Measurements from ENCODE around the gene PCGF6. TPM values are rescaled to one million over a fixed set of nuclear protein-coding genes. Genes with fewer than 3 reads are reported as not detected.

PCGF6 gene
- total RNA-seq, 1 donor from 2014 or later, result 5.4 TPM

DNA sequence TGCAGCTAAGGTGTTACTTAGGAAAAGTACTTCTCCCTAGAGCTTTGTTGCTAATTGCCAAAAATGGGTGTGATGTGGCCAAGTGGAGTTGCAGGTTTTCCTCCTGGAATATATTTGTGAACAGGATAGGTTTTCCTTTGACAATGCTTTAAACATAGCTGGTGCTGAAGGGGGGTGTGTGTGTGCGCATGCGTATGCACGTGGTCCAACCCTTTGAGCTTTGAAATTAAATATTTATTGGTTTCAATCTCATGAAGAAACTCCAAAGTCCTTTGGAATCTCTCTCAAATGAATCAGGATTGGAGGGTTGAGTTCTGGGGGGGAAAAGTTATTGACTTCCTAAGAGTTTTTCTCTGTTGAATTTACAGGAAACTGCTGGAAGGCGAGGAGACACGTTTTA is 62.9 kb downstream of the PCGF6 start:
- no peaks in the 10 kb centered on the region for H3K4me1 ChIP-seq
- peaks cover 90% of the 10 kb centered on the region for H3K27me3 ChIP-seq (ENCODE audit: low read depth)
- TF ChIP-seq, protein P1, sequence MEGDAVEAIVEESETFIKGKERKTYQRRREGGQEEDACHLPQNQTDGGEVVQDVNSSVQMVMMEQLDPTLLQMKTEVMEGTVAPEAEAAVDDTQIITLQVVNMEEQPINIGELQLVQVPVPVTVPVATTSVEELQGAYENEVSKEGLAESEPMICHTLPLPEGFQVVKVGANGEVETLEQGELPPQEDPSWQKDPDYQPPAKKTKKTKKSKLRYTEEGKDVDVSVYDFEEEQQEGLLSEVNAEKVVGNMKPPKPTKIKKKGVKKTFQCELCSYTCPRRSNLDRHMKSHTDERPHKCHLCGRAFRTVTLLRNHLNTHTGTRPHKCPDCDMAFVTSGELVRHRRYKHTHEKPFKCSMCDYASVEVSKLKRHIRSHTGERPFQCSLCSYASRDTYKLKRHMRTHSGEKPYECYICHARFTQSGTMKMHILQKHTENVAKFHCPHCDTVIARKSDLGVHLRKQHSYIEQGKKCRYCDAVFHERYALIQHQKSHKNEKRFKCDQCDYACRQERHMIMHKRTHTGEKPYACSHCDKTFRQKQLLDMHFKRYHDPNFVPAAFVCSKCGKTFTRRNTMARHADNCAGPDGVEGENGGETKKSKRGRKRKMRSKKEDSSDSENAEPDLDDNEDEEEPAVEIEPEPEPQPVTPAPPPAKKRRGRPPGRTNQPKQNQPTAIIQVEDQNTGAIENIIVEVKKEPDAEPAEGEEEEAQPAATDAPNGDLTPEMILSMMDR (IDR thresholded peaks at IDR 0.05; ENCODE audit: borderline replicate concordance), result no peak
- intact Hi-C loops (cut with micrococcal nuclease), result no loop called here
- no peak overlapping the region for H3K4me3 ChIP-seq
- H3K27ac ChIP-seq (replicated peaks), result no peak overlapping the region
- no peaks in the 10 kb centered on the region for H3K9me3 ChIP-seq (replicated peaks)
- no peak for DNase-seq
- H3K36me3 ChIP-seq, result no peaks in the 10 kb centered on the region

DNA sequence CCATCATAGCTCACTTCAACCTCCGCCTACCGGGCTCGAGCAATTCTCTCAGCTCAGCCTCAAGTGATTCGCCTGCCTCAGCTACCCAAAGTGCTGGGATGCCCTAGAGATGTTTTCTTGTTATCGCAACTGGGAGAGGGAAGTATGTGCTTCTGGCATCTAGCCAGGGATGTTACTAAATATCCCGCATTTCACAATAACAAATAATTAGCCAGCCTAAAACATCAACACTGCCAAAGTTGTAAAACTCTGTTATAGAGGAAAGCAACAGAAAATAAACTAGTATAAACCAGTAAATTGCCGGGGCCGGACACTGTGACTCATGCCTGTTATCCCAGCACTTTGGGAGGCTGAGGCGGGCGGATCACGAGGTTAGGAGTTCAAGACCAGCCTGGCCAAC is 66.8 kb downstream of the PCGF6 start:
- H3K4me1 ChIP-seq, result no peaks in the 10 kb centered on the region
- H3K36me3 ChIP-seq, result no peaks in the 10 kb centered on the region
- H3K27ac ChIP-seq (replicated peaks), result no peak overlapping the region
- no peak overlapping the region for H3K4me3 ChIP-seq
- TF ChIP-seq, protein P1 (IDR thresholded peaks at IDR 0.05; ENCODE audit: borderline replicate concordance), result no peak
- intact Hi-C loops (cut with micrococcal nuclease), result no loop called here
- H3K9me3 ChIP-seq (replicated peaks), result no peaks in the 10 kb centered on the region
- no peak for DNase-seq
- H3K27me3 ChIP-seq (ENCODE audit: low read depth), result peaks cover 98% of the 10 kb centered on the region

DNA sequence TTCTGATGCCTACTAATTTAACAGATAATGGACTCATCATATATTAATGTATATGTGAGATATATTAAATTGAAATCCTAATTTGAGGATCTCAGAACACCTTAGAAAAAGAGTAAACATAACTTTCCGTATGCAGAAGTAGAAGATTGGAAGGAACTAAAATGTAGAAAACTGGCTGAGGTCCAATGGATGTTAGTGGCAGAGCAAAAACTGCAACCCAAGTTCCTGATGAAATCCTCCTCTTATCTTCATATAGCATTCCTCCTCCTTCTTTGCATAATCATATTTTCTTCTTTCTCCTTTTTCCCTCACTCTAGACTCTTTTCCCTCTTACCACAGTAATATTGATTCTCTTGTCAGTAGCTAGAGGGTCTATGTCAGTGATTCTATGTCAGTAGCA is 68.0 kb downstream of the PCGF6 start:
- TF ChIP-seq, protein P1 (IDR thresholded peaks at IDR 0.05; ENCODE audit: borderline replicate concordance), result no peak
- Histone ChIP-seq H3K4me1 (peaks cover under 1% of the 10 kb centered on the region), H3K36me3 (no peaks in the 10 kb centered on the region), H3K27me3 (ENCODE audit: low read depth) (peaks cover 98% of the 10 kb centered on the region), H3K9me3 (replicated peaks) (no peaks in the 10 kb centered on the region), H3K4me3 (no peak overlapping the region), H3K27ac (replicated peaks) (no peak overlapping the region)
- intact Hi-C loops (cut with micrococcal nuclease), result no loop called here
- no peak for DNase-seq

DNA sequence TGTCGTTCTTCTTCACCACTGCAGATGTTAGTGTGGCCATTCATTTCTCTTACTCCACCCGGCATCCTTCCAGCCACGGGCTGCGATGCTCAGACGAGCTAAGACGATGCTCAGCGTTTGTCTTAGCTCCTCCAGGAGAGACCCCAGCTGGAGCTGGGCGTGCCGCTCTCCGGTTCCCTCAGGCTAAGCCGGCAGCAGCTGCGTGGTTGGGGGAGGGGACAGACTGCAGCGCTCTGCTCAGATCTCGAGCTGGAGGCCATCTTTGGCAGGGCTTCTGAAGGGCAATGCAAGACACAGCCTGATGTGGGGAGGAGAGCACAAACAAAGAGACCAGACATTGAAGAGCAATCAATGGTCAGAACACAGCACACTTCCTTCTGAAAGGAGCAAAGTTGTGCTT is 69.2 kb downstream of the PCGF6 start:
- no peak for DNase-seq
- peaks cover 13% of the 10 kb centered on the region for H3K4me1 ChIP-seq
- intact Hi-C loops (cut with micrococcal nuclease), result no loop called here
- TF ChIP-seq, protein P1 (IDR thresholded peaks at IDR 0.05; ENCODE audit: borderline replicate concordance), result no peak
- H3K9me3 ChIP-seq (replicated peaks), result no peaks in the 10 kb centered on the region
- H3K4me3 ChIP-seq, result no peak overlapping the region
- H3K36me3 ChIP-seq, result no peaks in the 10 kb centered on the region
- H3K27ac ChIP-seq (replicated peaks), result no peak overlapping the region
- peaks cover 98% of the 10 kb centered on the region for H3K27me3 ChIP-seq (ENCODE audit: low read depth)

DNA sequence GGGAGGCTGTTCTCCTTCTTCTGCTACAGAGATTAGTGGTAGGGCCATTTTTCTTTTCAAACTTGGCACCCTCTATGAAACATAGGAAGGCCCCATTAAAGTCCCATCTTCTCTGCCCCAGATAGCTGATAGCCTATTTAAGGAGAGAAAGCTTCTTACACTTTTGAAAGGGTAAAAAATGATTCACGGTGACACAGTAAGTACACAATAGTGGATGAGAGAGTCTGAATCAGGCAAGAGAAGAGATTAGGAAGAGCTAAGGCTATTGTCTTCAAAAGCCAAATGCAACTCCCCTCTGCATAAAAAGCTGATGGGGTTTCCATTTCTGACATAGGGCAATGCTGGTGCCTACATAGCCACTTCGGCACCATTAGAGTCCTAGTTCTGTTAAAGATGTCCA is 70.4 kb downstream of the PCGF6 start:
- Histone ChIP-seq H3K9me3 (replicated peaks) (no peaks in the 10 kb centered on the region), H3K36me3 (no peaks in the 10 kb centered on the region), H3K4me1 (peaks cover 16% of the 10 kb centered on the region), H3K27me3 (ENCODE audit: low read depth) (peaks cover 98% of the 10 kb centered on the region), H3K4me3 (no peak overlapping the region), H3K27ac (replicated peaks) (no peak overlapping the region)
- DNase-seq, result no peak
- intact Hi-C loops (cut with micrococcal nuclease), result no loop called here
- TF ChIP-seq, protein P1 (IDR thresholded peaks at IDR 0.05; ENCODE audit: borderline replicate concordance), result no peak

DNA sequence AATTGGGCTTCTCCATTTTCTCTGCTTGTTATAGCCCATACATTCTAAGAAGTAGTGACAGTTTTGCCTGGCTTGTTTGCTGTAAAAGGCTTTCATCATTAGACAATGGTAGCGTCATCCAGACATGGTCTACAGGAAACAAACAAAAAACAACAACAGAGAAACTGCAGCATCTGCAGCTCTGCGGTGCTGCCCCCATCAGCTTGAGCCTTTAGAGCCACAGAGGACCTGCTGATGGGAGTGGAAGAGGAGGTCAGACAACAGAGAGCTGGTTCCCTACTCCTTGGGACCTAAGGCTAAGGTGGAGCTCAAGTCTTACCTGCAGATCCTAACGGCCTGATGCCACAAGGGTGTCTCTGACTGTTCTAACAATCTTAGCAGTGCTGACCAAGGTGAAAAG is 70.9 kb downstream of the PCGF6 start:
- Histone ChIP-seq H3K27me3 (ENCODE audit: low read depth) (peaks cover 98% of the 10 kb centered on the region), H3K4me3 (no peak overlapping the region), H3K9me3 (replicated peaks) (no peaks in the 10 kb centered on the region), H3K27ac (replicated peaks) (no peak overlapping the region), H3K4me1 (peaks cover 16% of the 10 kb centered on the region), H3K36me3 (no peaks in the 10 kb centered on the region)
- intact Hi-C loops (cut with micrococcal nuclease), result no loop called here
- no peak for DNase-seq
- TF ChIP-seq, protein P1 (IDR thresholded peaks at IDR 0.05; ENCODE audit: borderline replicate concordance), result no peak

Measured in left ventricle myocardium inferior (tissue), 1 donor.